H1 (cell line): Measurements from ENCODE around the gene SLAIN2. TPM values are rescaled to one million over a fixed set of nuclear protein-coding genes. Genes with fewer than 3 reads are reported as not detected.

Experiments
- CHD7 ChIP-seq: fragments of 300-600 bp; sonication (generic); IDR thresholded peaks from 2 replicates; pipeline ENCODE4 v1.7.1; 2012; ENCODE audit warnings: low read length, moderate library complexity, mild to moderate bottlenecking, inconsistent platforms; ENCODE audit not compliant: insufficient replicate concordance
- CTCF ChIP-seq, 3 experiments: IDR thresholded peaks; 1 replicate in 2 of 3; 2 replicates in 1 of 3; pipeline versions ENCODE4 v1.5.1 to v1.6.1; 2011; ENCODE audit warnings: low read length in 3 of 3, mild to moderate bottlenecking in 3 of 3, inconsistent platforms in 2 of 3, low read depth in 1 of 3, moderate library complexity in 1 of 3; ENCODE audit not compliant: insufficient read depth in 1 of 3; ENCODE audit errors: control extremely low read depth in 1 of 3
- EP300 ChIP-seq, 2 experiments: IDR thresholded peaks; 1 replicate in 1 of 2; 2 replicates in 1 of 2; pipeline ENCODE4 v1.6.1; 2011 to 2012; ENCODE audit warnings: low read depth in 2 of 2, low read length in 2 of 2, mild to moderate bottlenecking in 2 of 2, borderline replicate concordance in 1 of 2, inconsistent platforms in 1 of 2, moderate library complexity in 1 of 2
- POU5F1 ChIP-seq: IDR thresholded peaks from 2 replicates; pipeline ENCODE4 v1.6.1; 2011; ENCODE audit warnings: low read depth, mild to moderate bottlenecking, low read length, moderate library complexity
- RXRA ChIP-seq: IDR thresholded peaks from 2 replicates; pipeline ENCODE4 v1.6.1; 2011; ENCODE audit warnings: low read depth, mild to moderate bottlenecking, low read length, moderate library complexity; ENCODE audit not compliant: insufficient read depth
- TBP ChIP-seq: IDR thresholded peaks from 2 replicates; pipeline ENCODE4 v1.6.1; 2011; ENCODE audit warnings: low read depth, low read length, improper control_type of control experiment
- polyA plus RNA-seq, 7 experiments: library from polyadenylated mRNA; depleted of rRNA in 3 of 7; stranded (reverse) in 5 of 7; unstranded in 2 of 7; fragments of >200 nt in 5 of 7; fragments of 200-250 nt in 2 of 7; gene quantifications; 1 replicate in 5 of 7; 2 replicates in 1 of 7; 4 replicates in 1 of 7; pipeline versions ENCODE4 v1.2.1 to v1.2.3, GENCODE V29; 2011 to 2013; ENCODE audit warnings: missing spikeins in 2 of 7, mixed read lengths in 2 of 7
- total RNA-seq: library from RNA; stranded (reverse); fragmentation: NEBNext Ultra II Directional; extraction: Animal tissue kit (Norgen Biotek cat#: 25700); gene quantifications from 2 replicates; pipeline ENCODE4 v1.2.1, GENCODE V29; 2021

The SLAIN2 gene
- total and polyA plus RNA-seq, 2 of the 8 experiments (the other 6 are each of a cell fraction or from before 2014, with no cell fraction given) = 8.2 to 40.0 TPM

DNA sequence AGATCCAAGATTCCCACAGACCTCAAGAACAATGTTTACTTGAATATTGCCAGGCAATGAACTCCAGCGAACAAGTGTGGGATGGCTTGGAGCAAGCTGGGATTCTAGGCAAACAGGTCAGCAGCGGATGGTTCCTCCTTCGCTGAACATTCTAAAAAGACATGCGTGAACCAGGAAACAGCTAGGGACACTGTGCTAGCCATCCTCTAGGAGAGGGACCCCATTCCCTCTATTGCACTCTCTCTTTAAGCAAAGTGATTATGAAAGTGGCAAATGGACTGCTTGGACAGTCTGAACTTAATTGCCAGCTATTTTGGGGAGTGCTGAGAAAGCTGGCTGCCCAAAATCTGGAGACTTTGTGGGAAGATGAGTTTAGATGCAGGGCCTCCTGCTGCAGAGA lies 41.8 kb upstream of the SLAIN2 start (continued):
- no peak for TF ChIP-seq CTCF (IDR thresholded peaks at IDR 0.05; ENCODE audit: control extremely low read depth in 1 of 3, insufficient read depth in 1 of 3, low read depth in 1 of 3, low read length in 3 of 3)
- no peak for TF ChIP-seq TBP
- TF ChIP-seq EP300 (IDR thresholded peaks at IDR 0.05; ENCODE audit: borderline replicate concordance in 1 of 2, low read depth in 2 of 2, low read length in 2 of 2) = no peak
- no peak for TF ChIP-seq CHD7
- no peak for TF ChIP-seq RXRA
- TF ChIP-seq POU5F1 = no peak
